WTC11 (cell line): ENCODE results near the gene LAPTM4A.

Source experiments
- CREM ChIP-seq: sonication (generic); formaldehyde crosslinking; IDR thresholded peaks from 2 replicates; pipeline ENCODE4 v1.8.1; 2022; ENCODE audit warnings: mild to moderate bottlenecking, missing genetic modification reagents, moderate library complexity
- MAX ChIP-seq: sonication (generic); formaldehyde crosslinking; IDR thresholded peaks from 2 replicates; pipeline ENCODE4 v1.8.0; 2022; ENCODE audit warnings: mild to moderate bottlenecking, missing genetic modification reagents
- SMAD4 ChIP-seq: sonication (generic); formaldehyde crosslinking; IDR thresholded peaks from 2 replicates; pipeline ENCODE4 v1.8.0; 2022; ENCODE audit warnings: mild to moderate bottlenecking, missing genetic modification reagents
- ZNF138 ChIP-seq: sonication (generic); formaldehyde crosslinking; conservative IDR thresholded peaks from 2 replicates; pipeline ENCODE4 v1.8.1; 2022; ENCODE audit warnings: mild to moderate bottlenecking, moderate library complexity, missing genetic modification reagents

- TF ChIP-seq CREM (no peak), ZNF138 (CRISPR knock-in tag) (no peak), MAX (CRISPR knock-in tag) (no peak), SMAD4 (no peak)
These were observed 18.3 kb upstream of the LAPTM4A start for GRCh38 chr2:20069756-20070155.
